Hepatocyte (in vitro differentiated cells): Measurements from ENCODE around the gene KCNH6.

Experiments used
- CTCF ChIP-seq: fragments of 200-600 bp; sonication (generic); IDR thresholded peaks from 2 replicates; pipeline ENCODE4 v1.5.1; 2016; ENCODE audit warnings: antibody characterized with exemption, mild to moderate bottlenecking; ENCODE audit not compliant: poor library complexity
- EZH2 ChIP-seq: fragments of 200-600 bp; sonication (generic); IDR thresholded peaks from 2 replicates; pipeline ENCODE4 v1.6.1; 2016; ENCODE audit warnings: antibody characterized with exemption, mild to moderate bottlenecking, borderline replicate concordance

GRCh38 chr17:63530557-63531021, 7.4 kb downstream of the KCNH6 start:
- no peak for TF ChIP-seq CTCF
- TF ChIP-seq EZH2 = no peak
